Right ventricle myocardium inferior (tissue), 1 donor: ENCODE measurements around the gene HAS3. TPM values are rescaled to one million over a fixed set of nuclear protein-coding genes. Genes with fewer than 3 reads are reported as not detected.

Source experiments
- ATAC-seq: fragments of 200-7000 bp; cut with Tn5 transposase; one replicate; pipeline ENCODE4 v1.9.1; 2020; ENCODE audit warnings: mild to moderate bottlenecking, moderate library complexity
- DNase-seq: peaks from one replicate; pipeline ENCODE4 v3.0.0; 2021; ENCODE audit errors: missing footprints
- intact Hi-C: fragments of 100-400 bp; cut with DNase I; formaldehyde crosslinking; loops from one replicate; pipeline ENCODE4 v1.11.0; 2022
- total RNA-seq: library from RNA; stranded (reverse); fragmentation: NEBNext Ultra II Directional; extraction: Animal tissue kit (Norgen Biotek cat#: 25700); gene quantifications from one replicate; pipeline ENCODE4 v1.2.1, GENCODE V29; 2021
- donor health status: DM: no; HTN: yes; CAD: no; lungs with severe emphysema.

HAS3 gene
- total RNA-seq, 1 donor from 2014 or later = 0.30 TPM

- no peak for DNase-seq
- intact Hi-C loops = no loop called here
These were observed 18.3 kb upstream of the HAS3 start for GRCh38 chr16:69087161-69087581.

GRCh38 chr16:69088684-69089083 lies 16.8 kb upstream of the HAS3 start:
- intact Hi-C loops = no loop called here
- ATAC-seq (no peak), DNase-seq (no peak)

More at GRCh38 chr16:69087161-69087581, 18.3 kb upstream of the HAS3 start:
- ATAC-seq = no peak

- intact Hi-C loops = no loop called here
- DNase-seq (no peak), ATAC-seq (no peak)
These were observed 16.2 kb upstream of the HAS3 start for GRCh38 chr16:69089091-69089910.

- no peak for DNase-seq
- ATAC-seq = no peak
- intact Hi-C loops = no loop called here
These were observed 11.5 kb upstream of the HAS3 start for GRCh38 chr16:69093974-69094373.

DNA sequence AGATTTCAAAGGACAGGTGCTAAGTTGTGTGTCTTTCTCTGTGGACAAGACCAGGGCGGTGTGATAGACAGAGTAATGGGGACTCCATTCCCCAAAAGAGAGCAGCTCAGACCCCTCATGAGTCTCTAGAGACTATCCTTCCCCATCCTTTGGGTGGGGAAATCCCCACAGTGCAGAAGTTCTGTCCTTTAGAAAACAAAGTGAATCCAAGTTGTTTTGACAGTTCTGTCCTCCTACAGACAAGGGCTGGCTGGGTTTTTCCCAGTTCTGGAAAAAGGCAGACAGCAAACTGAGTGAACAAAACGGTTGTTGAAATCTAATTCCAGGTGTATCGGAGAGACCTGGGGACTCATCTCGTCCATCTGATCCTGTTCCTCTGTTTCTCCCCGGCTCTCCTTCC lies 11.0 kb upstream of the HAS3 start:
- intact Hi-C loops = no loop called here
- ATAC-seq (no peak), DNase-seq (no peak)

- intact Hi-C loops = no loop called here
- ATAC-seq (no peak), DNase-seq (no peak)
These were observed 10.3 kb upstream of the HAS3 start for GRCh38 chr16:69095193-69095592.

GRCh38 chr16:69100071-69100691 lies 5.3 kb upstream of the HAS3 start:
- no peak for ATAC-seq
- intact Hi-C loops = no loop called here
- no peak for DNase-seq

DNA sequence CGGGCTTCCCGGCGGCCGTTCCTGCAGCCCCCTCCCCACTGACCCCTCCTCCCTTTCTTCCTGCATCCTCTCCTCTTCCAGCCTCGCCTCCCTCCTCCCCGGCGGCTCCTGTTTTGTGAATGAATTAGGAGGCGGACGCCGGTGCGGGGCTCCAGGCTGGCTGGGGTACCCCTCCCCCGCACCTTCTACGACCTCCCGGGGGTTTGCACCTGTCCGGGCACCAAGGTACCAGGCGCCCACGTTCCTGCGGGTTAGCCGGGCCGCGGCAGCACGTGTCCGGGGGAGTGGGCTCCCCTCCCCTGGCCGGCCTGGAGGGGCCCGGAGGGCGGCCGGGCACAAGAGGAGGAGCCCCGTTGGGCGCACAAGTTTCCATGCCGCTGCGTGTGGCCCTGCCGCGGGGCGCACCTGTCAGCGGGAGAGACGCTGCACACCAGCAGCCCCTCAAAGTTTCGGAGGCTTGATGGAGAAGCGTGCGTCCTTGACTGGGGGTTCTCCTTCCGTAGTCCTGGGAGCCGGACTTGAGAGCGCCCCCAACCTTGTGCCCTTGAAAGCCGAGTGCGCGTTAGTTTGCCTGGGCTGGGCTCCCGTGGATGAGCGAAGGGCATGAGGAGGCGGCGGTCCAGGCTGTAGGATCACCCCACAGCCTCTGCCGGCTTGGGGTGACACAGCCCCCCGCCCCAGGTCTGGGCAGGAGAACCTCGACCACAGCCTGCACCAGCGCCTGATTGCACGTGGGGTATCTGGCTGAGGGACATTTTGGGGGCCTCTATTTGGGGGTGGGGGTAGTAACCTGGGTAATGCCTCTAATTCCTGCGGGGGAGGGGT lies 1.2 kb downstream of the HAS3 start:
- intact Hi-C loops = loop anchor here (5.0 kb wide), 1 partner anchor 204 kb away; no protein-coding TSS in a partner anchor
- ATAC-seq (no peak), DNase-seq (peak; percentile 23)

DNA sequence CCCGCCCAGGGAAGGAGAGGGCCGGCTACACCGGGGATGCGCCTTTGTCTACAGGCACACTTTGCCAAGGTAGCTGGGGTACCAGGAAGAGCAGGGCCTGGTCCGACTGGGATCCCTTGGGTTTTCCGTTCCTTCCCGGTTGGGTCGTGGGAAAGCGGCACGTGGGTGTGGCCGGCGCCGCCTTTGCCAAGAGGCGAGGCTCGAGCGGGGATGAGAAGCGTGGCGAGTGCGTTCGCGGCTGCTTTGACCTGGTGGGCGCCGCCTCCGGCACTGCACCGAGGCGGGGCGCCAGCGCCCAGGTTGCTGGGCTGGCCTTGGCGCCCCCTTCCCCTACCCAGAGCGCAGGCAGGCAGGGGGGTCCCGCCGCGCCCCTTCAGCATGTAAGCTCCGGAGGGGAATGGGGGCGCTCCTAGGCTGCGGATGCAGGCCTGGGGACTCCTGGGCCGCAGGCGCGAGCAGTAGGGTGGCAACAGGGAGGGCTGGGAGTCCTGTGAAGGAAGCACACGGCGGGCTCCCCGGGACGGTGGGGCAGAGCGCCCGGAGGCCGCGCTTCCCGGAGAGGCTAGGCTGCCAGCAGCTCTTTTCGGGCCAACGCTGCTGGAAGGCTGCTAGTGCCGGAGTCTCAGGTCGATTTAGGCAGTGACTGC lies 2.0 kb downstream of the HAS3 start:
- DNase-seq (peak; percentile 20), ATAC-seq (peak; percentile 33)
- intact Hi-C loops = loop anchor here (5.0 kb wide), 1 partner anchor 205 kb away; no protein-coding TSS in a partner anchor

- DNase-seq = peak; percentile 20
- no peak for ATAC-seq
- intact Hi-C loops = loop anchor here (5.0 kb wide), 1 partner anchor 206 kb away; no protein-coding TSS in a partner anchor
These were observed 2.8 kb downstream of the HAS3 start for GRCh38 chr16:69108064-69108904.

- peak; percentile 18 for DNase-seq
- intact Hi-C loops = loop anchor here (5.0 kb wide), 1 partner anchor 207 kb away; no protein-coding TSS in a partner anchor
- ATAC-seq = no peak
These were observed 3.4 kb downstream of the HAS3 start for GRCh38 chr16:69108905-69109252.

DNA sequence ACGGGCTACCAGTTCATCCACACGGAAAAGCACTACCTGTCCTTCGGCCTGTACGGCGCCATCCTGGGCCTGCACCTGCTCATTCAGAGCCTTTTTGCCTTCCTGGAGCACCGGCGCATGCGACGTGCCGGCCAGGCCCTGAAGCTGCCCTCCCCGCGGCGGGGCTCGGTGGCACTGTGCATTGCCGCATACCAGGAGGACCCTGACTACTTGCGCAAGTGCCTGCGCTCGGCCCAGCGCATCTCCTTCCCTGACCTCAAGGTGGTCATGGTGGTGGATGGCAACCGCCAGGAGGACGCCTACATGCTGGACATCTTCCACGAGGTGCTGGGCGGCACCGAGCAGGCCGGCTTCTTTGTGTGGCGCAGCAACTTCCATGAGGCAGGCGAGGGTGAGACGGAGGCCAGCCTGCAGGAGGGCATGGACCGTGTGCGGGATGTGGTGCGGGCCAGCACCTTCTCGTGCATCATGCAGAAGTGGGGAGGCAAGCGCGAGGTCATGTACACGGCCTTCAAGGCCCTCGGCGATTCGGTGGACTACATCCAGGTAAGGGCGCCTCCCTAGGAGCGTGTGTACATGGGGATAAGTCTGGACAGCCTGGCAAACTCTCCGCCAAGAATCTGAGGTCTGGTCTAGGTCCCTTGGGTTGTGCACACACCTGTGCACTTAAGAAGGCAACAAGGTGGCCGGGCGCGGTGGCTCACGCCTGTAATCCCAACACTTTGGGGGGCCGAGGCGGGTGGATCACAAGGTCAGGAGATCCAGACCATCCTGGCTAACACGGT lies 4.2 kb downstream of the HAS3 start:
- DNase-seq (peak; percentile 41), ATAC-seq (no peak)
- intact Hi-C loops = loop anchor here (5.0 kb wide), 1 partner anchor 207 kb away; no protein-coding TSS in a partner anchor

- ATAC-seq (no peak), DNase-seq (no peak)
- intact Hi-C loops = no loop called here
These were observed 5.0 kb downstream of the HAS3 start for GRCh38 chr16:69110406-69110805.

- ATAC-seq (no peak), DNase-seq (peak; percentile 43)
- intact Hi-C loops = no loop called here
These were observed 5.9 kb downstream of the HAS3 start for GRCh38 chr16:69111216-69111875.

DNA sequence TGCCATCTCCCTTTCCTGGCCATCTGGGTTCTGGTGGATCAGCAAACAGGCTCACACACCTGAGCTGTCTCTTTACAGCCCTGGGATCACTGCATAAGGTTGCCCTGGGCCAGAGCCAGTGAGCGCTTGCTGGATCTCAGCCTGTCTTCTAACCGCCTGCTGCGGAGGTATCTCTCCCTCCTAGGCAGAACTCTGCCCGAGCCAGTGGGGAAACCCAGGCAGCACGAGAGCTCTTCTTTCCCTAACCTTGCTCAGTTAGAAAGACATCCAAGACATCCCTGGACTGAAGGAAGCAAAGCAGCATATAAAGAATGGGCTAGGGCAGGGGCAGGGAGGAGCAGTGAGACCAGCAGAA lies 6.4 kb downstream of the HAS3 start:
- DNase-seq (peak; percentile 27), ATAC-seq (no peak)
- intact Hi-C loops = no loop called here

- peak; percentile 44 for ATAC-seq
- intact Hi-C loops = no loop called here
These were observed 7.1 kb downstream of the HAS3 start for GRCh38 chr16:69112285-69113129.

More at GRCh38 chr16:69112285-69113129, 7.1 kb downstream of the HAS3 start:
- peak; percentile 67 for DNase-seq
